KG1 (cell line): ENCODE results near the gene SNCAIP.
"Not testable (repeated sequence)": the region's sequence is repeated elsewhere in the genome, so short reads cannot be mapped to it uniquely, and the experiment has no call there.

Experiments used
- DNase-seq: peaks from one replicate; lab custom pipeline; 2025; lab: John Stamatoyannopoulos, UW

Gene SNCAIP

DNA sequence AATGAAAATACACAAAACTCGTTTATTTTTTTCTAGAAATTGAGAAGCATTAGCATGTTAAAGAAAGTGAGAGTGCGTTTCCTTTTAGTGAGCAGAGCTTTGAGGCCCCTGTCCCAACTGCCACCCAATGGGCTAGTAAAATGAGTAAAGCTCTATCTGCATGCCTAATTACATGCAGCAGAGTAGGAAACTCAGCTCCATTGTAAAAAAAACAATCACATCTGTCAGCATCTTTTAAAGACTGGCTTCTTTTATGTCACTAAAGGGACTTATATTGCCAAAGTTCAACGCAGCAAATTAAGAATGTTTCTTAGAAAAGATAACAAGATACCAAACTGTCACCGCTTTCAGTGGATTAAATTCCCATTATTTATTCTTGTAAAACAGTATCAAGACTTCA is 154.0 kb downstream of the SNCAIP start:
- DNase-seq: no peak

DNA sequence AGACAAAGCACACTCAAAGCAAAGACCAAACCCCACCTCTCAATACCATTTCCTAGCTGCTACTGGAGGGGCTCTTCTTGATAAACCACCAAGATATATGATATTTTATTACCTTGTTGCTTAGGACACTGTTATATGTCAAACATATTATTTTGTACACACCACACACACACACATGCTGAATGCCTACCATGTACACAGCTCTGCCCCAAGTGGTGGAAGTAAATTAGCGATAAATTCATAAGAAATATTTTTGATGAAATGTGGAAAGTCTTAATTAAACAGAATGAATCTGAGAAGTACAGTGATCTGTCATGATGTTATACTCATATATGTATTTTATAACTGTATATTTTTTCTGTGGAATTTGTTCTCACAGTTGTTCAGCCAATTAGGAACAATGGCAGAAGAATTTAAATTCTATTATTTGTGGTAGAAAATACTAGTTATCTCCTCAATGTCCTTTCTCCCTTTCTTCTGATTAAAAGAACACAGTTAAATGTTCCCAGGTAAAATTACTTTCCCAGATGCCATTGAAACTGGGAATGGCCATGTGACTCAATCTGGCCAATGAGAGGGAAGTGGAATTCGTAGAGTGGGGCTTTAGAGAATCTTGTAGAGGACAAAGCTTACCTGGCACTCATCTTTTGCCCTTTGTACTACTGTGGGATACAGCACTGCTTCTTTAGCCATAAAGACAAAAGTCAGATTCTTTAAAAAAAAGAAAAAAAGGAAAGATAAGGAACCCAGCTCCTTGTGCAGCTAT is 156.5 kb downstream of the SNCAIP start:
- DNase-seq: no peak

DNA sequence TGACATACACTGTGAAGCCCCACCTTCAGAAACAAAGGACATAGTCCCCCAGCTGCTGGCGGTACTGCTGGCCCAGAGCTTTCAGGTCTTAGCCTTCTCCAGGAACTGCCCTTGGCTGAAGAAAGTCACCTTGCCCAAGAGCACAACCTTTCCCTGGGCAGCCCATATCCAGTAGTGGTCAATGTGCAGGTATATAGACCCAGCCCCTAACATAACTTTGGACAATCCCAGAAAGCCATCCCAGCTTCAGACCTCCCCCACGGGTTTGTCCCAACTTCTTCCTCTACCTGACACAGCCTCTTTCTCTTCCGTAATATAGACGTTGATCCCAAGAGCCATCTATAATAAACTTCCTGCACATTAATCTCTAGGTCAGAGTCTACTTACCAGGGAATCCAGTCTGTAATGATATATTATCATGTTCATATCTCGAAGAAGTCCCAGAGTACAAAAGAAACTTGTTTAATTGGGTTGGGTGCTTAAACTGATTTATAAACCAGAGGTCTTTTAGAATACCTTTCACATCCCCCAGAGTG is 157.4 kb downstream of the SNCAIP start:
- DNase-seq: no peak

GRCh38 chr5:122470365-122470764 is 158.3 kb downstream of the SNCAIP start:
- DNase-seq: no peak

GRCh38 chr5:122471031-122471751 is 159.2 kb downstream of the SNCAIP start:
- no peak for DNase-seq

DNA sequence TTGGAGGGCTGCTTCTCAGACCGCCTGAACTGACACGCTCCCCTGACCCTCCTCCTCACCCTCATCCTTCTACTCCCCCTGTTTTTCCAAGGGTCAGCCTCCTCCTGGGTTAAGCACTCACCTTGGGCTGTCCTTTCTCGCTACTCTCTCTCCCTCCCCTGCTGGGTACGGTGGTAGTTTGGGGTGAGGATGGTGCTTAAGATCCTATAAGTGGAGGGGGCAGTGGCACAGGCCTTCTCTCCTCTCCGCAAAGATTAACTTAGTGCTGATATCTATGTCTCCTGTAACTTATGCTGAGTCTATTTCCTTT is 159.7 kb downstream of the SNCAIP start:
- DNase-seq: no peak

DNA sequence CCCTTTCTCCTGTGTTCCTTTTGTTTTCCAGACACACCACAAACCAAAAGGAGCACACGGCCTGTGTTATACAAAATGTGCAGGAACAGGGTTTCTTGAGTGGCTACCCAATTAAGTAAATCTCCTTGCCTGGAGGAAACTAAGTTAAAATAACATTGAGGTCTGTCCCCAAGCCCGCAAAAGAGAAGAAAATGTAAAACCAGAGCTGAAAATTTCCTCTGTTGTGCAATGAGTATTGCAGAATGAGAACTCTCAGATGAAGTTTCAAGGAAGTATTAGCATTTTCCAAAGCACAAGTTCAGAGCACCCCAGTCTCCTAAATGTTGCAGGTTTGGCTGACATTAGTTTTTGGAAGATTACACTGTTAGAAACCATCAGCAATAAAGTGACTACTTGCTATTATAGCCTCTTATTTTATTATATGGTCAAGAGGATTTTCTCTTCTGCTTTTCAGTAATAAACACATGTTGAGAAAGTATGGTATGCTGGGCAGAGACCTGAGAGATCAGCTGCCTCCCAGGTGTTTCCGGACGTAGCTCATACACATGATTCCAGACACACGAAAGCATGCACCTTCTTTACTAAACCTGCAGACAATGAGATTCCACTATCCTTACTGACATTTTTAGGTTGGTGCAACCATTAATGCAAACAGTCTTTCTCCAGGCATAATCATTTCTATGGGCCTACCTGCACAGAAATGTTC is 161.3 kb downstream of the SNCAIP start:
- DNase-seq: no peak

GRCh38 chr5:122473941-122474340 is 161.9 kb downstream of the SNCAIP start:
- DNase-seq: no peak

- no peak for DNase-seq
Observed at GRCh38 chr5:122478741-122479442, 166.9 kb downstream of the SNCAIP start.

- DNase-seq: no peak
Observed at GRCh38 chr5:122480146-122480545, 168.1 kb downstream of the SNCAIP start.

DNA sequence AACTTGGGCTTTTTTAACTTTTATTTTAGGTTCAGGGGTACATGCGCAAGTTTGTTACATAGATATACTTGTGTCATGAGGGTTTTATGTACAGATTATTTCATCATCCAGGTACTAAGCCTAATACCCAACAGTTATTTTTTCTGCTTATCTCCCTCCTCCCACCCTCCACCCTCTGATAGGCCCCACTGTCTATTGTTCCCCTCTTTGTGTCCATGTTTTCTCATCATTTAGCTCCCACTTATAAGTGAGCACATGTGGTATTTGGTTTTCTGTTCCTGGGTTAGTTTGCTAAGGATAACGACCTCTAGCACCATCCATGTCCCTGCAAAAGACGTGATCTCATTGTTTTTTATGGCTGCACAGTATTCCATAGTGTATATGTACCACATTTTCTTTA is 172.1 kb downstream of the SNCAIP start:
- no peak for DNase-seq

DNA sequence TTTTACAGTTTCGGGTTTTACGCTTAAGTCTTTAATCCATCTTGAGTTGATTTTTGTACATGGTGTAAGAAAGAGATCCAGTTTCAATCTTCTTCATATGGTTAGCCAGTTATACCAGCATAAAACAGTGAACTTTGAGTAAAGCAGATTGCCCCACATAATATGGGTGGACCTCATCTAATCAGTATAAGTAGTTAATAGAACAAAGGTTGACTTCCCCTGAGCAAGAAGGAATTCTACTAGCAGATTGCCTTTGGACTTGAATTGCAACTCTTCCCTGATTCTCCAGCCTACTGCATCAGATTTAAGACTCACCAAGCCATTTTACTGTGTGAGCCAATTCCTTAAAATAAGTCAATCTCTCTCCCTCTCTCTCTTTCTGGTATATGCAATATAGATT is 173.2 kb downstream of the SNCAIP start:
- no peak for DNase-seq

DNA sequence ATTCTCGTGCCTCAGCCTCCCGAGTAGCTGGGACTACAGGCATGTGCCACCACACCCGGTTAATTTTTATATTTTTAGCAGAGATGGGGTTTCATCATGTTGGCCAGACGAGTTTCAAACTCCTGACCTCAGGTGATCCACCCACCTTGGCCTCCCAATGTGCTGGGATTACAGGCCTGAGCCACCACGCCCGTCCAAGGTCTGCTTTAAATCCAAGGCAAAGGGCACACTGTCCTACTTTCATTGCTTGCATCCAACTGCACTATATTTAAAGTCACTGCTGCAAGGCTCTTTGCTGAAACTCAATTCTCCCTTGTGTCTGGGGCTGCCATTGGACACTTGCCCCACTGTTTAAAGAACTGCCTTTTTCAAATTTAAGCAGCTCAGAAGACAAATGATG is 174.6 kb downstream of the SNCAIP start:
- DNase-seq: not testable (repeated sequence)

DNA sequence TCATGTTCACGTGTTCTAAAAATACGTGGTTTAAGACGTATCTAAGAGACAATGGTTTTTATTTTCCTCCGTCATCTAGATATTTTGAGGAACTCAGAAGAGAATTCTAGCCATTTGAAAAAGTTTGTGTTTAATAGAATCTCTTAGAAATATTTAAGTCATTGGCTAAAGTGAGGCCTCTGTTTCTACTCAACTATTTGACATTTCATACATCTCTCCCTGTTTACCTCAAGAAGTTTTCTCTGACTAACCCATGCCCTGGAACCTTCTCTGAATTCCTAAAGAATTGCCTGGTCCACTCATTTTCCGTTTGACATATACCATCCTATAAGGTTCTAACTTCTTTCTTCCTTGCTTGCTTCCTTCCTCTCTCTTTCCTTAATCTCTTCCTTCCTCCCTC is 178.7 kb downstream of the SNCAIP start:
- no peak for DNase-seq

DNA sequence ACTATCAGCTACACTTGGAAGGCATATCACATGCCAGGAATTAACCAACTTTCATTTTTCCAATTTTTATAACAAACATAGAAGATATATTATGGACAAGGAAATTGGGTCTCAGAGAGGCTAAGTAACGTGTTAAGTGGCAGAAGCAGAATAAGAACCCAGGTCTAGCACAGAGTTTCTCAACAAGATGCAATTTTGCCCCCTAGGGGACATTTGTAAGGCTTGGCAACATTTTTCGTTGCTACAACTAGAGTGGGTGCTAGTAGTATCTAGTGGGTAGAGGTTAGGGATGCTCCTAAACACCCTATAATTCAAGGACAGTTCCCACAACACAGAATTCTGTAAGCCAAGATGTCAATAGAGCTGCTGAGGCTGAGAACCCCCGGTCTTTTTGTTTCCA is 180.6 kb downstream of the SNCAIP start:
- DNase-seq: no peak

GRCh38 chr5:122493091-122494021 is 181.3 kb downstream of the SNCAIP start:
- DNase-seq: no peak

- no peak for DNase-seq
Observed at GRCh38 chr5:122494109-122494508, 182.1 kb downstream of the SNCAIP start.

DNA sequence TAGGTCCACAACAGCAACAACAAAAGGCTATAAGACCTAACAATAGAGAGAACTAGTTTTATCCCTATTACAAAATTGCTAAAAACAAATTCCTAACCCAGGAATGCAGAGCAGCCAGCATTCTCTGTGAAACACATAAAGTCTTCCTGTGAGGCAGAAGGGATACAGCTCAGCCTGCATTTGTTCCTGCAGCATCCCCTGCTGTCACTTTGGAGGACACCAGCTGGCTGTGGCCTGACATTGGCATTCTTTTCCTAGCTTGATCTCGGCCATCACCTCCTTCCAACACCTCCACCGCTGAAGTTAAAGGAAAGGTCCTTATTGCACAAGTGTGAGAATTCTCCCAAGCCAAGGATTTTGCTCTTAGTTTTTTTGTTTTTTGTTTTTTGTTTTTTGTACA is 186.1 kb downstream of the SNCAIP start:
- DNase-seq: no peak

DNA sequence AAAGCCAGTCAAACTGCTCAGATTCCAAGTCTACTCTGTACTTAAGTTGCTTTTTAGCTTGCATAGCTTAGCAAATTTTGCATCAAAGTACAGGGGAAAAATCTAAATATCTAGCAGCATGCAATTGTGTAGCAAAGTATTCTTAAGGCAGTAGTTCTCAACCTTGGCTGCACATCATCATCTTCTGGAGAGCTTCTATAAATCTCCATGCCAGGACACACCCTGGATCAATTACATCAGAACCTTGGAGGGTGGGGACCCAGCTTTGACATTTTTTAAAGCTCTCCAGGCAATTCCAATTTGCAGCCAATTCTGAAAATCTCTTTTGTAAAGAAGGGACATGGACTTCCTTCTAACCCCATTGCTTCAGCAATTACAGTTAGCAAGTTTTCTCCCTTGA is 187.5 kb downstream of the SNCAIP start:
- DNase-seq: no peak

DNA sequence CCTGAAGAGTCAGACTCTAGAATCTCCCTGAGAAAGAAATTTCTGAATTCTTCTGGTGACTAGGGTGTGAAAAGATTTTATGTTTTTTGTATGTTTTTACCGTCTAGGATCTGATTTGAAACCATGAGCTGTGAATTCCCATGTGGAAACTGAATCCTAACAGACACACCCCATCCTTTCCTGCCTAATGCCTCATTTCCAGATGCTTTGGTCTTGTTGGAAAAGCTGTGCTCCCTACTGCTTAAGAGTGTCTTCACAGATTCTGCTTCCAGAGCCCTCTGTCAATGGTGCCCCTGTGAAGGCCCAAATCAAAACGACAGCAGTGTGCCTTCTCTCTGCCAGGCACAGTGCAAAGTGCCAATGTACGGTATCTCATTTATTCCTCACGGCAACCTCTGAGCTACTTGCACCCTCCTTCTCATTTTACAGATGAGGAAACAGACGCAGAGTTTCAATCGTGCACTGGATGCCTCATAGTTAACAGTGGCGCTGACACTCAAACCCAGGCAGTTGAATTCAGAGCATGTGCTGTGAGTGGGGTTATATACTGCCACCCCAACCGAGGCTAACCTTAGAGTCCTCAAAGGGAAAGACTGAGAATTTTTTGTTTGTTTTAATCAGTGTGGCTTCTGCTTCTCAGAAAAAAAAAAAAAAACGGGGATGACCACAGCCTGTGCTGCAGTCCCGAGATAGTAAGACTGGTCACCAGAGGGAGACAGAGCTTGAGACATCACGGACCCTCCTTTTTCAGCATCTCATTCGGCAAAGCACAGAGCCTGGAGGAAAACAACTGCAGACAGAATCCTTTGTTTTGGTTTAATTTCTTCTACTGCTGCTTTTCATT is 188.4 kb downstream of the SNCAIP start:
- no peak for DNase-seq
